GM18499 (cell line): ENCODE results near the gene LMAN2L.

Experiments
- ATAC-seq: cut with Tn5 transposase; IDR thresholded peaks from one replicate; pipeline ENCODE4 v1.9.1; 2021; ENCODE audit warnings: moderate number of reproducible peaks; ENCODE audit not compliant: insufficient read depth, unreplicated experiment

Gene LMAN2L

GRCh38 chr2:96716388-96716787 lies 23.5 kb downstream of the LMAN2L start:
- no peak for ATAC-seq

GRCh38 chr2:96715658-96716057 lies 24.2 kb downstream of the LMAN2L start:
- no peak for ATAC-seq

- no peak for ATAC-seq
Measured at GRCh38 chr2:96710985-96711384, 28.9 kb downstream of the LMAN2L start.

- ATAC-seq = no peak
Measured at GRCh38 chr2:96703021-96703751, 36.7 kb downstream of the LMAN2L start.

GRCh38 chr2:96702098-96702785 lies 37.6 kb downstream of the LMAN2L start:
- no peak for ATAC-seq

GRCh38 chr2:96701636-96702035 lies 38.2 kb downstream of the LMAN2L start:
- ATAC-seq = no peak

- ATAC-seq = no peak
Measured at GRCh38 chr2:96700086-96700485, 39.8 kb downstream of the LMAN2L start.

DNA sequence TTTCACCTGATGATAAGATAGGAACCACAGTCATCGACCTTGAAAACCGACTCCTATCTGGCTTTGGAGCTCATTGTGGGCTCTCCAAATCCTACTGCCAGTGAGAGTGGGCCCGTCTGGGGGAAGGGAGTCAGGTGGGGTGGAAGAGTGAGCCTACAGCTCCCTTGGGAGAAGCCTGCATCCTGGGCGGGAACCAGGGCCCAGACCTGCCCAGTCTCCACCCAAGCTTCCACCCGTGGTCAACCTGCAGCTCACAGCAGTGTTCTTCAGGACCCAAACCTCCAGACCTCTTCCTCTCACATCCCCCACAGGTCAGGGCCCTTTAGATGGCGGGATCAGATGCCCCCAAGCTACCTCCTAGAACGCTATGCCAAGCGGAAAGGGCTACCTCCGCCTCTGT lies 40.2 kb downstream of the LMAN2L start:
- ATAC-seq = no peak

DNA sequence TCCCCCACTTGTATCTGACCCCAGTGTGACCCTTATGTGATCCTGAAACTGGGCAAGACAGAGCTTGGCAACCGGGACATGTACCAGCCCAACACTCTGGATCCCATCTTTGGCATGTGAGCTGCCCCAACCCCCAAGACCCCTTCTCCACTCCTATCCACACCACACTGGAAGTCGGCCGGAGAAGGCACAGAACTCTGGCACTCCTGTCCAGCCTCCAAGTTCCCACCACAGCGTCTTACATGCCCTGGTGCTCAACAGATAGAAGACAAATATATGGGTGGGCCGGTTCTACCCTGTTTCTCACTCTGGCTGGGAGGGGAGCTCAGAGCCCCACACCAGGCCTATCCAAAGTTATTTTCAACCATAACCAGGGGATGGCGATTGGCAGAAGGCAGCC lies 40.8 kb downstream of the LMAN2L start:
- no peak for ATAC-seq

- no peak for ATAC-seq
Measured at GRCh38 chr2:96698221-96698861, 41.5 kb downstream of the LMAN2L start.

- ATAC-seq = no peak
Measured at GRCh38 chr2:96697476-96697875, 42.4 kb downstream of the LMAN2L start.

- ATAC-seq = no peak
Measured at GRCh38 chr2:96695602-96696001, 44.3 kb downstream of the LMAN2L start.

GRCh38 chr2:96694816-96695455 lies 44.9 kb downstream of the LMAN2L start:
- no peak for ATAC-seq

DNA sequence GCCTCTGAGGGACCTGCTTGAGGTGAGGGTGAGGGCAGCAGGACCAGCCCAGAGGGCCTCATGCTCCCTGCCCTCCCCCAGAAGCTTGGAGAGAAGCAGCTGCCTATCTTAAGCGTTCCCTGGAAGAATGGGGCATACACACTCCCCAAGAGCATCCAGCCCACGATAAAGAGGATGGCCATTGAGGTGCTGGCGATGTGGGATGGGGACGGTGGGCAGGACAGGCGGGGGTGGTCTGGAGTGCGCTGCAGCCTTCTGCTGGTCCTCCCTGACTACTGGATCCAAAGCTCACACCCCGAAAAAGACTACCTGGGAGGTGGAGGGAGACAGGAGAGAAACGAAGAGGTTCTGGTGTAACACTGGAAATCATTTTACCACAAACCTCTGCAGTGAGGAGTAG lies 45.6 kb downstream of the LMAN2L start:
- ATAC-seq = no peak

DNA sequence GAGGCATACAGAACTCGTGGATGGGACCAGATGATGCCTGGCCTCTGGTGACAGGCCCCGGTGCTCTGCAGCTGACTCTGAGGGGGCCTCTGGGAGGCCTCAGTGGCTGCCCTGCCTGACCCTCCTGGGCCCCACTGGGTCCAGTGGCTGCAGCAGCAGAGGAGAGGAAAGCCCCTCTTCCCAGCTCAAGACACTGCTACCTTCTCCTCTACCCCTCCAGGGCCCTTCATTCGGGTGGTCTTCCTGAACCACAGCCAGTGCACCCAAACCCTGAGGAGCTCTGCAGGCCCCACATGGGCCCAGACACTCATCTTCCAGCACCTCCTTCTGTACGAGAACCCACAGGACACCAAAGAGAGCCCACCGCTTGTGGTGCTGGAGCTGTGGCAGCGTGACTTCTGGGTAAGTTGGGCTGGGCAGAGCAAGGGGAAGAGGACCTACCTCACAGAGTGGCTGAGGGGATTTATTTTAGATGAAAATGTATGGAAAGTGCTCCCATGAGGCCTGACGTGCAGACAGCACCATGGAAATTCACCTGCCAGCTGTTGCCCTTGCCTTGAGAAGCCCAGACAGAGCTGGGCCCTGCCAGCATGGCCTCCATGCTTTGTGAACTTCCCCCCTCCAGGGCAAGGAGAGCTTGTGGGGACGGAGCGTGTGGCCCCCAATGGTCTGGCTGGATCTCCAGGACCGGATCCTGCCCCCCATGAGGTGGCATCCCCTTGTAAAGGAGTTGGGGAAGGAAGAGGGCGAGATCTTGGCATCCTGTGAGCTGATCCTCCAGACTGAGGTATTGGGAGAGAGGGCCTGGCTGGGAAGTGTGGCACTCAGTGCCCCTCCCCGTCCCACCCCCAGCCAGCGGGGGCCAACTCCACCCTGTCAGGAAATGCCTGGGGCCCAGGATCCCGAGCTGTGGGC lies 46.3 kb downstream of the LMAN2L start:
- no peak for ATAC-seq

DNA sequence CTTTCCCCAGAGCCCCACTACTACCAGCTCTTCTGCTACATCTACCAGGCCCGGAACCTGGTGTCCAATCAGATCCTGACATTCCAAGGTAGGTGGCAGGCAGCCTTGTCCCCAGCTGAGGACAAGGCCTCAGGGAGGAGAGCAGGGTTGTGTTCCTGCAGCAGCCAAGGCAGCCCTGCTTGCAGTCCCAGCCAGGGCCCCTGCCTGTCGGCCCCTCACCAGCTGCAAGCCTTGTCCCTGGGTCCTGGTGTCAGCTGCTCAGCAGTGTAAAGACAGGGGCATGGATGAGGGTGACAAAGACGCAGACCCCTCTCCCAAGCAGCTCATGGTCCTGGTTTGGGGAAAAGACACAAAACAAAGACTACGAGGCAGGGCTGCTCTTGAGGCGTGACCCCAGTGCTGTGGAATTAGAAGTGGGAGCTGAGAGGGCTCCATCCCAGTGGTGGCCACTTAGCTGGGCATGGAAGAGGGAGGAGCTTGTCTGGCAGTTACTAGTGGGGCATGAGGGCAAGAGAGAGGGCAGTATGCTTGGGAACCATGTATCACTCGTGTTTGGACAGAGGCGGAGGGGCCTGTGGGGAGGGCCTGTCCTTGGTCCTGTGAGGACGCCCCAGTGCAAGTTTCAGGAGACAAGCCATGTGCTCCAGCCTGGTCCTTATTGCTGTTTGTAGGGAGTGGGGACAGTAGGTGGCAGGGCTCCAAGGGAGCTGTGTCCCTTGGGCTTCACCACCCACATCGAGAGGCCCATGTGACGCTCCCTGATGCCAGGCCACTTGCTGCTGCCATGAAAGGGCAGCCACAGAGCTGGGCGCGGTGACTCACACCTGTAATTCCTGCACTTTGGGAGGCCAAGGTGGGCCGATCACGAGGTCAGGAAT lies 47.5 kb downstream of the LMAN2L start:
- no peak for ATAC-seq

- no peak for ATAC-seq
Measured at GRCh38 chr2:96691022-96691612, 48.7 kb downstream of the LMAN2L start.

DNA sequence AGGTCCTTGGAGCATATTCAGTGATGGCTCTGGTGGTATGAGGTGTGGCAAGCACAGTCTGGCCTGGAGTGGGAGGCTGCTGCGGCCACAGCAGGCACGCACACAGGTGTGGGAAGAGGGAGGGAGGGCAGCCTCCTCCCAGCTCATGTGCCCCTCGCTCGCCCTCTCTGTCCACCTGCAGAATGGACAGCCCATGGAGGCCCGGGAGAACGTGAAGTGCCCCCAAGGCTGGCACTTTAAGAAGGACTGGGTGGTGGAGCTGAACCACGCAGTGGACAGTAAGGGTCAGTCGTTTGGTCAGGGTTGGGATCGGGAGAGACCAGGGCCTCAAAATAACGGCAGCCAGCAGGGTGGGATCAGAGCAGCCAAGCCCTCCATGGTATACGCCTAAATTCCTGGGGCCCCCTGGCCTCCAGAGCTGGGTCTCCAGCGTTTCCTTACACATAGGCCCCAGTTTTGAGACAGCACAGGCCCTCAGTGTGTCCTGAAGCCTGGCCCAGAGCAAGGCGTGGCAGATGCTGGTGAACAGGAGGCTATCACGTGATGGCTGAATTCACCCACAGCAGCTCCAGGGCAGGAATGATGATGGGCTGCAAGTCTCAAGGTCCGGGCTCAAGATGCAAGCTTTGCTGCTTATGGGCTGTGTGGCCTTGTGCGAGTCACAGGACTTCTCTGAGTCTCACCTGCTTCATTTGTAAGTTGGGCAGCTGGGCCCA lies 49.4 kb downstream of the LMAN2L start:
- ATAC-seq = no peak
